Measurements from ENCODE around the gene AGBL1.

AGBL1 gene

GRCh38 chr15:86657305-86657704 lies 577.6 kb downstream of the AGBL1 start:
- DNase-seq, result no peak

- DNase-seq, result no peak
These were observed 580.2 kb downstream of the AGBL1 start for GRCh38 chr15:86659724-86660411.

- DNase-seq, result no peak
These were observed 581.9 kb downstream of the AGBL1 start for GRCh38 chr15:86661580-86661979.

GRCh38 chr15:86663304-86663703 lies 583.6 kb downstream of the AGBL1 start:
- DNase-seq, result no peak

- no peak for DNase-seq
These were observed 584.3 kb downstream of the AGBL1 start for GRCh38 chr15:86663979-86664378.

GRCh38 chr15:86664581-86664980 lies 584.9 kb downstream of the AGBL1 start:
- DNase-seq, result no peak

- DNase-seq, result no peak
These were observed 596.3 kb downstream of the AGBL1 start for GRCh38 chr15:86676002-86676401.

- DNase-seq, result no peak
These were observed 597.6 kb downstream of the AGBL1 start for GRCh38 chr15:86677278-86677677.

GRCh38 chr15:86685263-86685662 lies 605.6 kb downstream of the AGBL1 start:
- DNase-seq, result no peak

- DNase-seq, result no peak
These were observed 609.3 kb downstream of the AGBL1 start for GRCh38 chr15:86689006-86689405.

- DNase-seq, result no peak
These were observed 610.9 kb downstream of the AGBL1 start for GRCh38 chr15:86690566-86690965.

GRCh38 chr15:86691091-86691663 lies 611.5 kb downstream of the AGBL1 start:
- DNase-seq, result peak; percentile 5

- DNase-seq, result no peak
These were observed 621.4 kb downstream of the AGBL1 start for GRCh38 chr15:86700864-86701610.

- DNase-seq, result no peak
These were observed 621.9 kb downstream of the AGBL1 start for GRCh38 chr15:86701611-86701963.

- no peak for DNase-seq
These were observed 627.1 kb downstream of the AGBL1 start for GRCh38 chr15:86706813-86707212.

- DNase-seq, result no peak
These were observed 631.8 kb downstream of the AGBL1 start for GRCh38 chr15:86711476-86711875.

GRCh38 chr15:86714241-86714640 lies 634.6 kb downstream of the AGBL1 start:
- DNase-seq, result no peak

GRCh38 chr15:86725628-86726027 lies 646.0 kb downstream of the AGBL1 start:
- DNase-seq, result no peak

- no peak for DNase-seq
These were observed 655.8 kb downstream of the AGBL1 start for GRCh38 chr15:86735247-86736040.

- DNase-seq, result no peak
These were observed 662.2 kb downstream of the AGBL1 start for GRCh38 chr15:86741917-86742316.

GRCh38 chr15:86743283-86743903 lies 663.7 kb downstream of the AGBL1 start:
- DNase-seq, result peak; percentile 49

GRCh38 chr15:86744198-86744780 lies 664.6 kb downstream of the AGBL1 start:
- peak; percentile 78 for DNase-seq

GRCh38 chr15:86751116-86751515 lies 671.4 kb downstream of the AGBL1 start:
- DNase-seq, result no peak
